Tibial nerve (tissue), 4 donors: ENCODE results near the gene MAN2A2. TPM values are rescaled to one million over a fixed set of nuclear protein-coding genes. Genes with fewer than 3 reads are reported as not detected.

Source experiments
- DNase-seq, 2 donors: peaks; one replicate each; pipeline ENCODE4 v3.0.0-alpha.2; 2019; ENCODE audit warnings: low spot score in 2 of 2
- H3K27ac ChIP-seq, 4 donors: fragments of 200-600 bp; sonication (generic) in 3 of 4; one replicate each; pipeline ENCODE4 v1.5.1; 2017 to 2019; ENCODE audit warnings: mild to moderate bottlenecking in 1 of 4
- H3K27me3 ChIP-seq, 2 donors: fragments of 200-600 bp; sonication (generic) in 1 of 2; one replicate each; pipeline versions ENCODE4 v1.5.1 to v1.6.0; 2017 to 2019
- H3K36me3 ChIP-seq, 3 donors: fragments of 200-600 bp; sonication (generic); one replicate each; pipeline ENCODE4 v1.5.1; 2018 to 2019
- H3K4me1 ChIP-seq, 4 donors: fragments of 200-600 bp; sonication (generic) in 3 of 4; one replicate each; pipeline ENCODE4 v1.5.1; 2017 to 2019
- H3K4me3 ChIP-seq, 4 donors: fragments of 200-600 bp; sonication (generic) in 3 of 4; one replicate each; pipeline ENCODE4 v1.5.1; 2017 to 2019; ENCODE audit warnings: mild to moderate bottlenecking in 1 of 4, moderate library complexity in 1 of 4
- H3K9me3 ChIP-seq, 4 donors: fragments of 200-600 bp; sonication (generic) in 3 of 4; one replicate each; pipeline ENCODE4 v1.5.1; 2017 to 2019
- EP300 ChIP-seq, 2 donors: sonication (generic); formaldehyde crosslinking; IDR thresholded peaks; one replicate each; pipeline ENCODE4 v1.6.1; 2017; ENCODE audit warnings: antibody characterized with exemption in 2 of 2, mild to moderate bottlenecking in 1 of 2
- POLR2A ChIP-seq, 2 donors: fragments of 450-650 bp; IDR thresholded peaks; one replicate each; pipeline ENCODE4 v1.6.1; 2017; ENCODE audit warnings: antibody characterized with exemption in 2 of 2, mild to moderate bottlenecking in 2 of 2, moderate library complexity in 2 of 2
- WGBS, 2 donors: methylation state at CpG; one replicate each; pipeline ENCODE4 v1.1.5; 2018; 5-methylcytosine and 5-hydroxymethylcytosine counted together
- total RNA-seq, 4 donors: library from RNA; depleted of rRNA; stranded (reverse); fragments of >200 nt; gene quantifications; one replicate each; pipeline ENCODE4 v1.1.0, GENCODE V29; 2016
- TF ChIP-seq, protein P1 (sequence below), 5 experiments: fragments of 200-600 bp in 3 of 5; fragments of 450-650 bp in 2 of 5; sonication (generic) in 3 of 5; IDR thresholded peaks; one replicate each; pipeline ENCODE4 v1.5.1; 2016 to 2019; ENCODE audit warnings: antibody characterized with exemption in 5 of 5, mild to moderate bottlenecking in 3 of 5, moderate library complexity in 2 of 5

MAN2A2 gene
- 100 to 1,000 TPM in 3 of 4 donors, 10 to 100 TPM in 1; 83.5 to 178 (median 128) TPM for total RNA-seq

DNA sequence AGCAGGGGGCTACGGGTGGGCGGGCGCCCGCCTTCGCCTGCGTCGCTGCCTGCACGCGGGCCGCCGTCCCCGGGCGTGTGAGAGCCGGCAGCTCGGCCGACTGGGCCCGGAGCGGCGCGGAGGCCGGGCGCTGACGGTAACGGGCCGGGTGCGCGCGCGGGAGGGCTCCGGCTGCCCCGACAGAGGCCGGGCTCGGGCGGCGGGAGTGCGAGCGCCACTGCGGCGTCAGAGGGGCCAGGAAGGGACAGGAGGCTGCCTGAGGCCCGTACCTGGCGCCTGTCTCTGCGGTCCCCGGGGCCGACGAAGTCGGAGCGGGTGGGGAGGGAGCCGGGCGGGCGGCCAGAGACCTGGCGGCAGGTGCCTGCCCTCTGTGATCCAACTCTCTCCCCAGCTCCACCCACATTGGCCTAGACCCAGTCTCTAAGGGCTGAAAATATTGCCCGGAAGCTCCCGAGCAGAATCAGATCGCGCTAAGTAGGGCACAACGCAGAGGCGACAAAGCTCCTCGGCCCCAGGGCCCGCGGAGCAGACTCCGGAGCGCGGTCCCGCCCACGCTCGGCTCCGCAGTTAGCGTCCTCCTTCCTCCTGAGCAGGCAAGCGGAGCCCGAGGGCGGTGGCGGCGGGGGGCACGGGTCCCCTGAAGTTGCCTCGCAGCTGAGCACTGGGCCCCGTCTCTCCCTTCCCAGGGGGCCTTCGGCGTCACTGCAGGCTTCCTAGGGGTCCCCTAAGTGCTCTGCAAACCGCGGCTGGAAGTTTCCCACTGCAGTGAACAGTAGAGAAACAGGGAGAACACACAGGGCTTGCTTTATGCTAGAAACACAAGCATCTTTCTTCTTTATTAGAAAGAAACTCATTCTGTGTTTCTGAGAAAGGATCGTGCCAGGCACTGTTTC, at the start of gene MAN2A2:
Gene MAN2A2, plus strand, starts transcription at position 463 of the 893 bp plus-strand sequence. CDS start 906 bp downstream, outside the sequence.
- no peaks in the 10 kb centered on the region for H3K27me3 ChIP-seq
- H3K36me3 ChIP-seq: peaks cover 0 to 31% (median 30%) of the 10 kb centered on the region in 3 donors
- peak within 1 kb of the TSS; percentile 64 to 87 (median 80) for H3K4me3 ChIP-seq
- peaks cover 0 to 58% (median 46%) of the 10 kb centered on the region in 4 donors for H3K4me1 ChIP-seq
- TF ChIP-seq POLR2A (IDR thresholded peaks at IDR 0.05) (no peak), EP300 (IDR thresholded peaks at IDR 0.05) (peak in 1 of 2 donors; percentile 64)
- TF ChIP-seq, protein P1, sequence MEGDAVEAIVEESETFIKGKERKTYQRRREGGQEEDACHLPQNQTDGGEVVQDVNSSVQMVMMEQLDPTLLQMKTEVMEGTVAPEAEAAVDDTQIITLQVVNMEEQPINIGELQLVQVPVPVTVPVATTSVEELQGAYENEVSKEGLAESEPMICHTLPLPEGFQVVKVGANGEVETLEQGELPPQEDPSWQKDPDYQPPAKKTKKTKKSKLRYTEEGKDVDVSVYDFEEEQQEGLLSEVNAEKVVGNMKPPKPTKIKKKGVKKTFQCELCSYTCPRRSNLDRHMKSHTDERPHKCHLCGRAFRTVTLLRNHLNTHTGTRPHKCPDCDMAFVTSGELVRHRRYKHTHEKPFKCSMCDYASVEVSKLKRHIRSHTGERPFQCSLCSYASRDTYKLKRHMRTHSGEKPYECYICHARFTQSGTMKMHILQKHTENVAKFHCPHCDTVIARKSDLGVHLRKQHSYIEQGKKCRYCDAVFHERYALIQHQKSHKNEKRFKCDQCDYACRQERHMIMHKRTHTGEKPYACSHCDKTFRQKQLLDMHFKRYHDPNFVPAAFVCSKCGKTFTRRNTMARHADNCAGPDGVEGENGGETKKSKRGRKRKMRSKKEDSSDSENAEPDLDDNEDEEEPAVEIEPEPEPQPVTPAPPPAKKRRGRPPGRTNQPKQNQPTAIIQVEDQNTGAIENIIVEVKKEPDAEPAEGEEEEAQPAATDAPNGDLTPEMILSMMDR (IDR thresholded peaks at IDR 0.05): peak in 1 of 5 experiments; percentile 9
- H3K9me3 ChIP-seq: no peaks in the 10 kb centered on the region
- 1% methylated on average over 5 to 47 of the region's 81 CpGs for WGBS, 2 donors
- H3K27ac ChIP-seq: peak within 1 kb of the TSS; percentile 84 to 96 (median 95)
- DNase-seq: no peak

DNA sequence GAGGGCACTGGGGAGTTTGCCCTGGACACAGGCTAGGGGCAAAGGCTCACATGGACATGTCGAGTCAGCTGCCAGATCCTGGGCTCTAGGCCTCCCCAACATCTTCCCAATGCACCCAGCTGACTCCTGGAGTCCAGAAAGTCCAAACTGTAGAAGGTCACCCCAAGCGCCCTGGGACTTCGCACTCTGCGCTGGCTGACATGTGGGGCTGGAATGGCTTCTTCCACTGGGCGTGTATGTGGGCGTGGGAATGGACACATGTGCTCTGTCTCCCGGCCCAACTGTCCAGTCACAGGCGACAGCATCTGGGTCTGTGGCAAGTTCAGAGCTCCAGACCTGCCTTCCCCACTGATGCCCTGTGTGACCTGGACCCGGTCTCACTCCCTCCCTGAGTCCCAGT, 48.0 kb upstream of the MAN2A2 start:
- Histone ChIP-seq H3K4me3 (no peak overlapping the region), H3K36me3 (no peaks in the 10 kb centered on the region), H3K27ac (no peak overlapping the region), H3K4me1 (peaks cover 0 to 10% (median 0%) of the 10 kb centered on the region in 4 donors), H3K9me3 (no peaks in the 10 kb centered on the region), H3K27me3 (no peaks in the 10 kb centered on the region)
- no peak for DNase-seq
- 77 to 84% methylated on average over 8 to 9 of the region's 9 CpGs for WGBS, 2 donors
- TF ChIP-seq POLR2A (IDR thresholded peaks at IDR 0.05): no peak
- TF ChIP-seq, protein P1 (IDR thresholded peaks at IDR 0.05): no peak
- no peak for TF ChIP-seq EP300 (IDR thresholded peaks at IDR 0.05)

DNA sequence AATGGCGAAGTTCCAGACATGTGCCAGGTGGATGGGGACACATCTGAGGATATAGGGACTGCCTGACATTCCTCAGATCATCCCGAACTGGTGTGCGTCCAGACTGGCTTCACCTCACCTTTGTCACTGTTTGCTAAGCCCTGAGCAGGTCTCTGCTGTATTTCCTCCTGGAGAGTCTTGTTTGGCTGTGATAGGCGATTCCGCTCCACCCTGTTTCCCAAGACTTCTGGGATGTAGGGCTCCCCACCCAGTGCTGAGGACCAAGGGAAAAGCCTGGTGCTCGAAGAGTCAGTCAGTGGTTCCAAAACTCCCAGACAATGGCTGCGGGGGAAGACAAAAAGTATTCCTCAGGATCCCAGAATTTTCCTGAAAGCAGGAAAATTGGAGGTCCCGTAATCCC, 45.8 kb upstream of the MAN2A2 start:
- H3K27me3 ChIP-seq: no peaks in the 10 kb centered on the region
- TF ChIP-seq POLR2A (IDR thresholded peaks at IDR 0.05) (no peak), EP300 (IDR thresholded peaks at IDR 0.05) (no peak)
- TF ChIP-seq, protein P1 (IDR thresholded peaks at IDR 0.05): no peak
- WGBS, 2 donors: 90 to 96% methylated on average over 8 of the region's 8 CpGs
- H3K9me3 ChIP-seq: no peaks in the 10 kb centered on the region
- H3K27ac ChIP-seq: no peak overlapping the region
- peaks cover 0 to 8% (median 0%) of the 10 kb centered on the region in 4 donors for H3K4me1 ChIP-seq
- H3K36me3 ChIP-seq: no peaks in the 10 kb centered on the region
- no peak for DNase-seq
- no peak overlapping the region for H3K4me3 ChIP-seq

DNA sequence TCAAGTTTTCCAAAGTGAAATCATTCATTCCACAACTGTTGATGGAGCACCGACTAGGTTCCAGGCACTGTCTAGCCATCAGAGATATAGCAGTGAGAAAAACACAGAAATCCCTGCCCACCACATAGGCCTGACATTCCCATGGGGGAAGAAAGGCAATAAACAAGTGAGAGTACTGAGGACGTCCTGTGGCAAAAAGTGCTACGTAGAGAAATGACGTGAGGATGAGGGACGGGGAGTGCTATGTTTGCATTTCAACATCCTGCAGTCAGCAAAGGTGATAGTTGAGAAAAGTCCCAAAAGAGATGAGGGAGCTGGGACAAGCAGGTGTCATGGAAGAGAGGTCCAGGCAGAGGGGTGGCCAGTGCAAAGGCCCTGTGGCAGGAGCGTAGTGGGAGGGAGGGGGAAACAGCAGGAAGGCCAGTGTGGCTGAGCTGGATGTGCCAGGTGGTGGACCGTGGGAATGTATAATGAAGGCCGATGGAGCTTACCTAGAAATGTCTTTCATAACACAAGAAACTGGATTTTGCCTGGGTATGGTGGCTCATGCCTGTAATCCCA, 45.1 kb upstream of the MAN2A2 start:
- Histone ChIP-seq H3K27ac (no peak overlapping the region), H3K4me1 (peaks cover 0 to 5% (median 0%) of the 10 kb centered on the region in 4 donors), H3K9me3 (no peaks in the 10 kb centered on the region), H3K27me3 (no peaks in the 10 kb centered on the region), H3K36me3 (no peaks in the 10 kb centered on the region), H3K4me3 (no peak overlapping the region)
- TF ChIP-seq, protein P1 (IDR thresholded peaks at IDR 0.05): no peak
- TF ChIP-seq EP300 (IDR thresholded peaks at IDR 0.05) (no peak), POLR2A (IDR thresholded peaks at IDR 0.05) (no peak)
- DNase-seq: no peak
- WGBS, 2 donors: 88 to 90% methylated on average over 8 of the region's 8 CpGs
